Adrenal gland (tissue), 5 donors: ENCODE results near the gene RPS25.

Source experiments
- CTCF ChIP-seq, 6 experiments: fragments of 450-650 bp in 4 of 6; fragments of 200-600 bp in 2 of 6; sonication (generic) in 1 of 6; IDR thresholded peaks; 1 replicate in 5 of 6; 2 replicates in 1 of 6; pipeline versions ENCODE4 v1.5.1 to v1.8.0; 2016 to 2021; ENCODE audit warnings: antibody characterized with exemption in 6 of 6, mild to moderate bottlenecking in 2 of 6, moderate library complexity in 1 of 6
- POLR2A ChIP-seq, 2 donors: fragments of 450-650 bp; IDR thresholded peaks; one replicate each; pipeline ENCODE4 v1.6.1; 2017; ENCODE audit warnings: antibody characterized with exemption in 2 of 2, mild to moderate bottlenecking in 2 of 2, moderate library complexity in 1 of 2
- donor health status: DM: no; HTN: no; CAD: no.

GRCh38 chr11:119052163-119052814 lies 34.1 kb upstream of the RPS25 start:
- TF ChIP-seq CTCF (IDR thresholded peaks at IDR 0.05) (no peak), POLR2A (IDR thresholded peaks at IDR 0.05) (no peak)
